Right lobe of liver (tissue), 6 donors: ENCODE data around the gene MT4. TPM values are rescaled to one million over a fixed set of nuclear protein-coding genes. Genes with fewer than 3 reads are reported as not detected.

Experiments used
- ATAC-seq, 4 donors: fragments of 200-7000 bp; cut with Tn5 transposase; one replicate each; pipeline ENCODE4 v1.9.1; 2020; ENCODE audit warnings: mild to moderate bottlenecking in 4 of 4, moderate library complexity in 4 of 4
- DNase-seq, 3 donors: peaks; one replicate each; pipeline ENCODE4 v3.0.0-alpha.2; 2020
- H3K27ac ChIP-seq, 3 donors: fragments of 200-600 bp; one replicate each; pipeline ENCODE4 v1.8.0; 2022
- H3K27me3 ChIP-seq, 2 donors: fragments of 200-600 bp; one replicate each; pipeline ENCODE4 v1.8.0; 2022
- H3K36me3 ChIP-seq, 4 donors: fragments of 200-600 bp; sonication (generic) in 1 of 4; one replicate each; pipeline versions ENCODE4 v1.5.1 to v1.8.0; 2017 to 2022; ENCODE audit warnings: control low read depth in 1 of 4
- H3K4me1 ChIP-seq, 4 donors: fragments of 200-600 bp; sonication (generic) in 1 of 4; one replicate each; pipeline versions ENCODE4 v1.5.1 to v1.8.0; 2017 to 2022; ENCODE audit warnings: control low read depth in 1 of 4
- H3K4me3 ChIP-seq, 3 donors: fragments of 200-600 bp; one replicate each; pipeline ENCODE4 v1.8.0; 2022
- H3K9me3 ChIP-seq, 4 donors: fragments of 200-600 bp; sonication (generic) in 1 of 4; one replicate each; pipeline versions ENCODE4 v1.5.1 to v1.8.0; 2017 to 2022; ENCODE audit warnings: control low read depth in 1 of 4
- POLR2A ChIP-seq: fragments of 450-650 bp; IDR thresholded peaks from one replicate; pipeline ENCODE4 v1.6.1; 2017; ENCODE audit warnings: antibody characterized with exemption, mild to moderate bottlenecking
- WGBS: methylation state at CpG from one replicate; pipeline ENCODE4 v1.1.6; 2018; ENCODE audit warnings: low coverage, low lambda C conversion rate; ENCODE audit not compliant: insufficient coverage; ENCODE audit errors: missing lambda C conversion rate; 5-methylcytosine and 5-hydroxymethylcytosine counted together
- intact Hi-C, 2 donors: fragments of 100-400 bp; cut with DNase I; formaldehyde crosslinking; loops; one replicate each; pipeline versions ENCODE4 v1.11.2 to v1.14.1; 2022
- total RNA-seq, 6 experiments: library from RNA; depleted of rRNA in 2 of 6; stranded (reverse); fragments of >200 nt in 2 of 6; fragmentation: NEBNext Ultra II Directional in 3 of 6; extraction: Animal tissue kit (Norgen Biotek cat#: 25700) in 3 of 6; gene quantifications; one replicate each; pipeline versions ENCODE4 v1.1.0 to v1.2.4, GENCODE V29; 2016 to 2023
- TF ChIP-seq, protein P1 (sequence below), 4 donors: fragments of 200-600 bp in 3 of 4; fragments of 450-650 bp in 1 of 4; IDR thresholded peaks; one replicate each; pipeline versions ENCODE4 v1.5.1 to v1.8.0; 2016 to 2022; ENCODE audit warnings: antibody characterized with exemption in 4 of 4, mild to moderate bottlenecking in 2 of 4
- donor health status: DM: no; HTN: yes; CAD: no.
- donor health status: DM: no; HTN: no; CAD: no.
- donor health status: DM: no; HTN: no; CAD: no.
- donor health status: DM: no; HTN: yes; CAD: no.
- donor health status: DM: no; HTN: yes; CAD: no.

Gene MT4
- total RNA-seq, 6 experiments from 2014 or later: not detected

DNA sequence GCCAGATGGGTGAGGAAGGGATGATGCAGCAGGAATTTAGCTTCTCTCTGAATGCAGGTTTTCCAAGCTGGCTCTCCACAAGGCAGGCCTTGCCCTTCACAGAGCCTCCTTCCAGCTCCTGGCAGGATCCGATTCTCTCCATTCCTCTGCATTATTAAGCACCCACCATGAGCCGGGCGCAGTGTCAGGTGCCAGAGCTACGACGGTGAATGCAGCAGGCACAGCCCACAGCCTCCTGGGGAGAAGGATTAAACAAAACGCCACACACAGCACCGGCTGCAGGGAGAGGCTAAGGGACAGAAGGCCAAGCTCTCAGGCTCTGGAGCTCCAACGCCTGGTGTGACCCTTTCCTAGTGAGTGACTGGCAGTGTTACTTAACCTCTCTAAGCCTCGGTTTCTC lies 36.5 kb downstream of the MT4 start:
- Histone ChIP-seq H3K27me3 (no peaks in the 10 kb centered on the region), H3K9me3 (no peaks in the 10 kb centered on the region), H3K4me1 (peaks cover 0 to 9% (median 4%) of the 10 kb centered on the region in 4 donors), H3K4me3 (no peak overlapping the region), H3K27ac (no peak overlapping the region), H3K36me3 (no peaks in the 10 kb centered on the region)
- DNase-seq (no peak), ATAC-seq (no peak)
- WGBS: 50% methylated on average over 2 of the region's 9 CpGs
- TF ChIP-seq POLR2A: no peak
- TF ChIP-seq, protein P1, sequence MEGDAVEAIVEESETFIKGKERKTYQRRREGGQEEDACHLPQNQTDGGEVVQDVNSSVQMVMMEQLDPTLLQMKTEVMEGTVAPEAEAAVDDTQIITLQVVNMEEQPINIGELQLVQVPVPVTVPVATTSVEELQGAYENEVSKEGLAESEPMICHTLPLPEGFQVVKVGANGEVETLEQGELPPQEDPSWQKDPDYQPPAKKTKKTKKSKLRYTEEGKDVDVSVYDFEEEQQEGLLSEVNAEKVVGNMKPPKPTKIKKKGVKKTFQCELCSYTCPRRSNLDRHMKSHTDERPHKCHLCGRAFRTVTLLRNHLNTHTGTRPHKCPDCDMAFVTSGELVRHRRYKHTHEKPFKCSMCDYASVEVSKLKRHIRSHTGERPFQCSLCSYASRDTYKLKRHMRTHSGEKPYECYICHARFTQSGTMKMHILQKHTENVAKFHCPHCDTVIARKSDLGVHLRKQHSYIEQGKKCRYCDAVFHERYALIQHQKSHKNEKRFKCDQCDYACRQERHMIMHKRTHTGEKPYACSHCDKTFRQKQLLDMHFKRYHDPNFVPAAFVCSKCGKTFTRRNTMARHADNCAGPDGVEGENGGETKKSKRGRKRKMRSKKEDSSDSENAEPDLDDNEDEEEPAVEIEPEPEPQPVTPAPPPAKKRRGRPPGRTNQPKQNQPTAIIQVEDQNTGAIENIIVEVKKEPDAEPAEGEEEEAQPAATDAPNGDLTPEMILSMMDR (IDR thresholded peaks at IDR 0.05): no peak
- intact Hi-C loops: loop anchor here in 1 of 2 donors (10.0 kb wide), 1 partner anchor 93 kb away; no protein-coding TSS in a partner anchor

- ATAC-seq (peak in 2 of 4 donors; percentile 6 to 15), DNase-seq (peak in 2 of 3 donors; percentile 48 to 67)
Measured at GRCh38 chr16:56603589-56603988, 38.7 kb downstream of the MT4 start.

DNA sequence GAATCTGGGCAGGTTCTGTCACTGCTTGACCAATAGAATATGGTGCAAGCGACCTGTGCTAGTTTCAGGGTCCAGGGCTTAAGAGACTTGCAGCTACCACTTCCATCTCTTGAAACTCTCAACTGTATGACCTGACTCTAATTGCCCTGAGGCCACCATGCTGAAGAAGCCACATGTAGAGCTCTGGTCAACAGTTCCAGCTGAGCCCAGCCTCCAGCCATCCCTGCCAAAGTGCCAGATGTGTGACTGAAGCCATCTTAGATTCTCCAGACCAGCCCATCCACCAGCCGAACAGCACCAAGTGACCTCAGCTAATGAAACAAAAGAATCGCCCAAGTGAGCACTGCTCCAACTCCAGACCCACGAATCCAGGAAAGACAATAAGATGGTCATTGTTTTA lies 40.1 kb downstream of the MT4 start:
- intact Hi-C loops: loop anchor here in 1 of 2 donors (10.0 kb wide), 1 partner anchor 90 kb away; no protein-coding TSS in a partner anchor
- H3K27ac ChIP-seq: no peak overlapping the region
- DNase-seq (no peak), ATAC-seq (no peak)
- H3K4me3 ChIP-seq: no peak overlapping the region
- no peaks in the 10 kb centered on the region for H3K27me3 ChIP-seq
- 83% methylated on average over 2 of the region's 4 CpGs for WGBS
- no peak for TF ChIP-seq POLR2A
- TF ChIP-seq, protein P1 (IDR thresholded peaks at IDR 0.05): no peak
- no peaks in the 10 kb centered on the region for H3K9me3 ChIP-seq
- no peaks in the 10 kb centered on the region for H3K36me3 ChIP-seq
- peaks cover 0 to 24% (median 8%) of the 10 kb centered on the region in 4 donors for H3K4me1 ChIP-seq

More at GRCh38 chr16:56603589-56603988, 38.7 kb downstream of the MT4 start:
- intact Hi-C loops: loop anchor here in 1 of 2 donors (10.0 kb wide), 1 partner anchor 91 kb away; no protein-coding TSS in a partner anchor
- Histone ChIP-seq H3K27ac (no peak overlapping the region), H3K4me3 (no peak overlapping the region), H3K4me1 (peaks cover 0 to 24% (median 8%) of the 10 kb centered on the region in 4 donors), H3K27me3 (no peaks in the 10 kb centered on the region), H3K36me3 (no peaks in the 10 kb centered on the region), H3K9me3 (no peaks in the 10 kb centered on the region)
- WGBS: 17% methylated on average over 4 of the region's 4 CpGs
- TF ChIP-seq, protein P1 (IDR thresholded peaks at IDR 0.05): peak; percentile 47 to 55 (median 52)
- no peak for TF ChIP-seq POLR2A

DNA sequence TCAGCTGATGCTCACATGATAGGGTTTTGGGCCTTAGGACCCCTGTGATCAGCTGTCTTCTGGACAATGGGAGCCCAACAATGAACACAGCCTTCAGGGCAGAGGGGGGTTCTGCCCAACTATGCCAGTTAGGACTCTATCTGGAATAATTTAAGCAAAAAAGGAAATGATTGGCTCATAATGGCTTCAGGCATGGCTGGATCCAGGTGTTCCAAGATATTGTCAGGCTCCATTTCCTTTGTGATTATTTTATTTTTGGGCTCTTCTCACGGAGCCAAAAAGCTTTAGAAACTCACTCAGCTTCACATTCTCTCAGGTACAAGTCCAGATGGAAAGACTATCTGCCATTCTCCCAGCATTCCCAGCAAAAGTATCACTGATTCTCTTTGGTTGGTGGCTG lies 40.6 kb downstream of the MT4 start:
- H3K36me3 ChIP-seq: no peaks in the 10 kb centered on the region
- 80% methylated on average over 1 of the region's 1 CpG for WGBS
- peaks cover 0 to 24% (median 8%) of the 10 kb centered on the region in 4 donors for H3K4me1 ChIP-seq
- intact Hi-C loops: loop anchor here in 1 of 2 donors (10.0 kb wide), 1 partner anchor 89 kb away; no protein-coding TSS in a partner anchor
- no peak overlapping the region for H3K4me3 ChIP-seq
- ATAC-seq (no peak), DNase-seq (no peak)
- H3K27me3 ChIP-seq: no peaks in the 10 kb centered on the region
- no peaks in the 10 kb centered on the region for H3K9me3 ChIP-seq
- no peak for TF ChIP-seq POLR2A
- TF ChIP-seq, protein P1 (IDR thresholded peaks at IDR 0.05): no peak
- peak overlapping the region; percentile 65 to 95 (median 84) for H3K27ac ChIP-seq
